ENCODE measurements around the gene NEGR1. TPM values are rescaled to one million over a fixed set of nuclear protein-coding genes. Genes with fewer than 3 reads are reported as not detected.

The NEGR1 gene
- polyA plus RNA-seq, 4 donors = 2.4 to 4.1 (median 3.8) TPM

DNA sequence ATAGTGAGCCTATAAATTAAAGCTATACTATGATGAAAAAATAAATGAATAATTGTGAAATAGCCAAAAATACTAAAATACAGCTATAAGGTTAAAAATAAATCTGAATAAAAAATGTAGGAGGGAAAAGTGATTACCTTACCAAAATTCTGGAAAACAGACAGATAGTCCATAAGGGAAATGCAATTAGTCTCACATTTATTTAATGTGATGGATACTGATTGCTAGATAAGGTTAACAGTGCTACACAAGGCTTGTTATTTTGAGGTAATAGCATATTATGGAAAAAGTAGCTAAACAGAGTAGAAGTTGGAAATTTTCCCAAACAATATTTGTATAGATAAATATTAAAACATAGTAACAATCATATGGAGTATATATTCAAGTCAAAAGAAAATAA, 413.0 kb downstream of the NEGR1 start:
- DNase-seq (ENCODE audit: low read depth in 4 of 4, low spot score in 2 of 4) = no peak

DNA sequence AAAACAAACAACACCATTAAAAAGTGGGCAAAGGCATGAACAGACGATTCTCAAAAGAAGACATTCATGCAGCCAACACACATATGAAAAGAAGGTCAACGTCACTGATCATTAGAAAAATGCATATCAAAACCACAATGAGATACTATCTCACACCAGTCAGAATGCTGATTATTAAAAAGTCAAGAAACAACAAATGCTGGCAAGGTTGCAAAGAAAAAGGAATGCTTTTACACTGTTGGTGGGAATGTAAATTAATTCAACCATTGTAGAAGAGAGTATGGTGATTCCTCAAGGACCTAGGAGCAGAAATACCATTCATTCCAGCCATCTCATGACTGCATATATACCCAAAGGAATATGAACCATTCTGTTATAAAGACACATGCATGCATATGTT, 419.6 kb downstream of the NEGR1 start:
- no peak for DNase-seq (ENCODE audit: low read depth in 4 of 4, low spot score in 2 of 4)

DNA sequence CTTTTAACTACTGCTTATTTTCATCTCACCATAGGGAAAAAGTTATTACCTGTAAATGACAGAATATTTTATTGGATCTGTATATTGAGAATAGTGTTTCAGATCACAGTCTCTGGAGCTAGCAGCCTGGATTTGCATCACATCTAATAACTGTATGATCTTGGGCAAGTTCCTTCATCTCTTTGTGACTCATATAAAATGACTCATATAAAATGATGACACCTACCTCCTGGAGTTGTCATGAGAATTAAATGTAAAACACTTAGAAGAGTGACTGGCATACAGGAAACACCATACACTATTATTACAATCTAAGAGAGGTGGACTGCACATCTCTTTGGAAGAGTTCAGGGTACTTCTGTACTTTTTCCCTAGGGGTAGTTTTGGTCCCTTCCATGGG, 421.3 kb downstream of the NEGR1 start:
- no peak for DNase-seq (ENCODE audit: low read depth in 4 of 4, low spot score in 2 of 4)

DNA sequence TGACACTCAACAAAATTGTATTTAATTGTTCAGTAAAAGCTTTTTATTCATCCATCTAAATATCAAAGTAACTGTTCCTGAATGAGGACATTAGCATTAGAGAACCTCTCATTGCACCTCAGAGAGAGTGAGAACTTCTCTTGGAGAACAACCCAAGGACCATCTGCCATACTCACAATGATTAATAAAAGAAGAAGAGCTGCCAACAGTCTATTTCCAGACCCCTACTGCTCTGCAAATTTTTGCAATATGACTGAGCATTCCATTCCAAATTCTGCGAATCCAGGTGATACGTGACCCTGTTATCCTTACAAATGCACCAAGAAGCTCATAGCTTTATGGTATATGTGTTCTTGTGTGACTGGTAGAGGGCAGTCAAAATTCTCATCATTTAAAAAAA, 422.5 kb downstream of the NEGR1 start:
- no peak for DNase-seq (ENCODE audit: low read depth in 4 of 4, low spot score in 2 of 4)

DNA sequence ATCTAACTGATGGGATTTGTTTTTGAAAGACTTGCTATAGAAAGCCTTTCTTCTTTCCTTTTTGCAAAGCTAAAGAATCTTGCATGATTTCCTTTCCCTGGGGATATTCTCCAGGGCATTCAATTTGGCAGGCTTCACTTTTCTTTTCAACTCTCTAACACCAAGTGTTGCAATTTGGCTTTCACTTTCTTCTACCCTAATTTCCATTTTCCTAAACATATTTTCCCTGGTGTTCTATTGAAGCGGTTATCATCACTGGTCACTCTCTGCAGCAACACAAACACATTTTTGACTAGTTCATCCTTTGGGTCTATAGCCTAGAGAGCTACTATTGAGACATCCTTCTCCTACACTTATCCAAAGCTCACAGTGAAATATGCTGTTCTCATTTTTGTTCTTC, 424.5 kb downstream of the NEGR1 start:
- no peak for DNase-seq (ENCODE audit: low read depth in 4 of 4, low spot score in 2 of 4)

DNA sequence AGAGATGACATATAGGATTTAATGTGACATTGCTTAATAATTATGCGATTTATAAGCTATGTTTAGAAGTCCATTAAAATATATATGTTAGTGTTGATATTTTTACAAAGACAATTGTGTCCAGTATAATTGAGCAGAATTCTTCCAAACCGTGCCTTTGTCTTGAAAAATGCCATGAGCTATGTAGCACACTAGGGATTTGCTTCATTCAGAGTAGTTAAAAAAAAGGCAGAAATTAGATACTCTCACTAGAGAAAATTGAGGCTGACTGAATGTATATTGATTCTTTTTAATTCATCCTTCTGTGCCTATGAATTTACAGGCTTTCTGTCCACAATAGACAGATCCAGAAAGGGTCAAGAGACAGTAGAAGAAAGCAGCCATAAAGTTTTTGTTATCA, 429.0 kb downstream of the NEGR1 start:
- no peak for DNase-seq (ENCODE audit: low read depth in 4 of 4, low spot score in 2 of 4)

DNA sequence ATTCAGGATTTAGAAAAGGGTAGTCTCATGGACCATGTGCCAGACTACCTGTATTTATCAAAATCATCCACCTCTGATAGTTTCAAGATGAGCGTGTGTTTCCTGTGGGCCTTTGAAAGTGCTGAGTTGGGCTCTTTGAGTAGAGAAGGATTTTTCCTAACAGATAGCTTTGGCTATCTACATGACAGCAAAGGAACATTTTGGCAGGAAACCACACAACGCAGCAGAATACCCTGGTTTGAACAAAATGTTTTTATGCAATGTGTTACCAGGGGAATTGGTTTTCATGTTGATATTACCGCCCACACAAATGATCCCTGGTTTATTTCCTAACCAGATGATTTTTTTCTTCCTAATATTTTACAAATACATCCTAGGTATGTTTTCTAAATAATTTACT, 431.4 kb downstream of the NEGR1 start:
- DNase-seq (ENCODE audit: low read depth in 4 of 4, low spot score in 2 of 4) = no peak

DNA sequence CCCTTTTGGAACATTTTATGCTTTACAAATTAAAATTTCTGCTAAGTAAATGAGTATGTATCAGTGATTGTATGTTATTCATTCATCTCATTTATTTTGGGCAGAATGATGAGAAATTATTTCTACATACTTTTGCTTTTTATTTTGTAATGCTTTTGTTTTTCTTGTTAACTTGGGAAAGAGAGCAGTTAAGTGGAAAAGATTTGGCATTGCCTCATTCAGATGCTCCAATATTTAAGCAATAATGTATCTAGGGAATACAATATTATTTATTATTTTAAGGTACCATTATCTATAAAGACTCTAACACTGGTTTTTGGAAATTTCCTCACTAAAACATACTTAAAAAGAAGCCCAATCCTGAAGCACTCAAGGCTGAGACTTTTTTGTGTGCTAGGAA, 431.8 kb downstream of the NEGR1 start:
- DNase-seq (ENCODE audit: low read depth in 4 of 4, low spot score in 2 of 4) = no peak

DNA sequence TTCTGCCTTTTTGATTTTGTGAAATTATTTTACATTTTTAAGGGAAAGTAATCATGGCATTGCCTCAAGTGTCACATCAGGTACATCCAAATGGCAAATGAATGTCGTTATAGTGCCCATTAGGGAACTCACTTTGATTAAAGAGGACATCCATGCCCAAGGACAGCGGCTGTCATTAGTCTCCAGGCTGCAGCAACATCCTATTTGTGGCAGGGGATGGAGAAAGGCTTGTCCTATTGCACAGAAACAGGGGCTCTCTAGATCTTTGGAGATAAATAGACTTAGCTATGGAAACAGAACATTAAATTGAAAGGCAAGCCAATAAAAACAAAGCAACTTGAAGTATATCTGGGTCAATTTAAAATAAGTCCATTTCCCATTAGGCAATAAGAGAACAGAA, 439.3 kb downstream of the NEGR1 start:
- no peak for DNase-seq (ENCODE audit: low read depth in 4 of 4, low spot score in 2 of 4)

DNA sequence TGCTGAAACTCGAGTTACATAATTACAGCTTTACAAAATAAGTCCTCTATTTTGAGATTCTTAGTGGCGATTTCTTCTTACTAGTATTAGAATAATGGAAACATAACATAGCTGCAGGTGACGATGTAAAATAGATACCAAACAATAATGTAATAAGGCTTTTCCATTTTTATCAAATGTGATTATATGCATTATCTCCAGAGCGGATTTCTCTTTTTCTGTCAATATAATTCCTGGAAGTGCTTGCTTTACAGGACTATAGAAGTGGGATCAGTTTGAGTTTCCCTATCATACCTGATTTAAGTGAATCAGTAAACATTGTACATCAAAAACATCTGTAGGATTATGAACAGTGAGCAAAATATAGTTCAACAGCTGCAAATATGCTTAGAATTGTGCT, 442.5 kb downstream of the NEGR1 start:
- no peak for DNase-seq (ENCODE audit: low read depth in 4 of 4, low spot score in 2 of 4)

DNA sequence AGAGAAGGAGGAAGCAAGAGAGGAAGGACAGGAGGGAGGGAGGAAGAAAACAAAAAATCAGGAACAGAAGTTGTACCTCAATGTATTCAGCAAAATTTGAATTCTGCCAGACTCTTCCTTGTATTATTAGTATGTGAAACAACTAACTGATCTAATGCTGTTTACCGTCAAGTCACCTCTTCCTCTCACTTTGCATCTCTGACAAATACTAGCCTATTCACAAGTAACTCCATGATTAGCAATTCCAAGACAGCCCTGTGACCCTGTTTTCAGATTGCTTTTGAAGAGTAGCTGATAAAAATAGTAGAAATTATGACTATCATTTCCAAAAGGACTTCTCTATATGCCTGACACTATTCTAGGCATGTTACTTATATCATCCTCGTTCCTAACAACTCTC, 445.4 kb downstream of the NEGR1 start:
- no peak for DNase-seq (ENCODE audit: low read depth in 4 of 4, low spot score in 2 of 4)

DNA sequence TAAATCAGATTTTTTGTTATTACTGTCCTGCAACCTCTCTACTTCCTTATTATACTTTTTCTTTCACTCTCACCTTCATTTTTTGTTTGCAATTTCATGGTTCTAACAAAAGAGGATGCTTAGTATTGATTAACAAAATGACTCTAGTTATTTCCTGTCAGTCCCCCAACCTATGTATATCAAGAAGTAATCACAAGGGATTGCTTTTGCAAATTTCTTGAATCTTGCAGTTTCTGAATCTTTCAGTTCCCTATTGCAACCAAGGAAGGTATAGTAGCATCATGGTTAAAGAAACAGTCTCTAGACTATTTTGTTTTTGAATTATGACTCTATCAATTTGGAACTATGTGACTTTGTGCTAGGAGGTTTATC, 446.9 kb downstream of the NEGR1 start:
- no peak for DNase-seq (ENCODE audit: low read depth in 4 of 4, low spot score in 2 of 4)

DNA sequence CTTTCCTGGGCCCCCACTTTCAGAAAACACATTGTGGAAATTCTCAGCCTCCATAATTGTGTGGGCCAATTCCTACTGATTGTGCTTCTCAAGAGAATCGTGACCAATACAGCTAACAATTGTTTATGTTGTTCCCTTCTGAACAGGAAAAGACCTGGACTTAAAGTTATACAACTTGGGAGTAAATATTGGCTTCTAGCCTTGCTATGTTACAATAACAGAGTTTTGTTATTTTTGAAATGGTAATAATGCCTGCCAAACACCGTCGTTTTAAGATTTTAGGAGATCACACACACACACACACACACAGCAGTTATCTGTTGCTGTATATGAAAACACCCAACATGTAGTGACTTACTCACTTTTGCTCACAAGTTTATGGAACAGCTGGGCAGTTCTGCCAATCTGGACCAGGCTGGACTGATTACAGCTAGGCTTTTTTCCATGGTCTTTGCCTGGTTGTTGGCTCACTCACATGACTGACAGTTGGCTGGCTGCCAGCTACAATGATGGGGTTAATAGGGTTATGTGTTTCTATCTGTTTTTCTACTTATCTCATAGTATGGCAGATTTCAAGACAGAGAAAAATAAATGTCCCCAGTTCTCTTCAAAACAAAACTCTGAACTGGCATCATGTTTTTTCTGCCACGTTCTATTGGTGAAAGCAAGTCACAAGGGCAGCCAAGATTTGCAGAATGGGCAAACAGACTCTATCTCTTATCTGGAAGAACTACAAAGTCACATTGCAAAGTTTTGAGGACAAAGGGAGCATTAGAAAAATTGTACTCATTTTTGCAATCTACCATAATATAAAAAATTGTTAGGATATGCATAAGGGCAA, 447.5 kb downstream of the NEGR1 start:
- DNase-seq (ENCODE audit: low read depth in 4 of 4, low spot score in 2 of 4) = no peak

DNA sequence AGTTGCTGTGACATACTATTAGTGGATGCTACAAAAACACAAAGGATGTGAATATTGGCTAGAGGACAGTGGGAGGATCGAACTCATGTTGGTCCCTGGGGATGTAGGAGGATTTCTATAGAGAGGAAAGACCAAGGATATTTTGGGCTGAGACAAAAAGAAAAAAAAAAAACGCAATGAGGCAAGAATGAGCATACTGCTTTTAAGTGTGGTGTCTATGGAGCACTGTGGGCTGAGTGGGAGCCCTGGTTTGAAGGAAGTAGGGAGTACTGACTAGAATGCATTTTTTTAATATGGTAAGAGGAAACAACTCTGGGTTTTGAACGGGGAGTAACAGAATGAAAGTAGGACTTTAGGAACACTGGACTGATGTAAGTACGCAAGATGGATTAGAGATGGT, 450.7 kb downstream of the NEGR1 start:
- DNase-seq (ENCODE audit: low read depth in 4 of 4, low spot score in 2 of 4) = no peak

DNA sequence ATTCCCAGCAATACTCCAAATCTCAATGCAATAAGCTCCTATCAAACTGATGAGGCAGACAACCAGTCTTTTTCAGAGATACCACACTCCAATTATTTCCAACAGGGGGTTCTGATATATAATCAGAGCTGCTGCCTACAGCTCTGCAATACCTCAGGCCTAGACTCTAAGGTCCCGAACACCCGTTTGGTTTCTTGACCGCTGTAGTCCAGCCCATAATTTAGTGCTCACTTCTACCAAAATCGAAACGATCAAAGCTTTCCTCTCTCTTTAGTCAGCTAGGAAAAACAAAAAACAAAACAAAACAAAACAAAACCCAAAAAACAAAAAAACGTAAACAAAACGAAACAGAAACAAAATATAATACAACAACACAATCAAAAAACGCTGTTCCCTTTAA, 453.0 kb downstream of the NEGR1 start:
- DNase-seq (ENCODE audit: low read depth in 4 of 4, low spot score in 2 of 4) = no peak

DNA sequence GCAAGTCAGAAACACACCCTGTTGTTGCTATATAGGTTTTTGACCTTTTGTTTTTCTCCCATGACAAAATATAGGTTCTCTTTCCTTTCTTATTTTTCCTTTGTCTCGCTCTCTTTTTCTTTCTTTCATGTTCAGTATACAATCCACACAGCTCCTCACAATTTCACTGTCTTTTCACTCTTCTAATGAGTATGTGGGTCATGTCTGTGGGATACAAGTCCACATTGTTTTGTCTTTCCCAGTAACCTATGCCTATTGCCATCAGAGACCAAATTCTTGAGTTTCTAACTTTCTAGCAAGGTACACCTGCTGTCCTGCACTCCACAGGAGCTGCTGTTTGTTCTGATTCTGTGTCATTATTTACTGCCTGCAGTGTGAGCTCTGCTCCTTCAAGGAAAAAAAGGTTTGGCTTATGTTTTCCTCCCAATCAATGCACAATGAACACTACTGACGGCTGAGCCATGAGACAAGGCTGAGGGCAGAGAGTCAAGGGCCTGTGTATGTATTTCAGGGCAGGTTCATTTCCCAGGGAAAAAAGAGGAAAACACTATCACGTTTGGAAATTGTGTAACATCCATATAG, 453.8 kb downstream of the NEGR1 start:
- DNase-seq (ENCODE audit: low read depth in 4 of 4, low spot score in 2 of 4) = no peak

DNA sequence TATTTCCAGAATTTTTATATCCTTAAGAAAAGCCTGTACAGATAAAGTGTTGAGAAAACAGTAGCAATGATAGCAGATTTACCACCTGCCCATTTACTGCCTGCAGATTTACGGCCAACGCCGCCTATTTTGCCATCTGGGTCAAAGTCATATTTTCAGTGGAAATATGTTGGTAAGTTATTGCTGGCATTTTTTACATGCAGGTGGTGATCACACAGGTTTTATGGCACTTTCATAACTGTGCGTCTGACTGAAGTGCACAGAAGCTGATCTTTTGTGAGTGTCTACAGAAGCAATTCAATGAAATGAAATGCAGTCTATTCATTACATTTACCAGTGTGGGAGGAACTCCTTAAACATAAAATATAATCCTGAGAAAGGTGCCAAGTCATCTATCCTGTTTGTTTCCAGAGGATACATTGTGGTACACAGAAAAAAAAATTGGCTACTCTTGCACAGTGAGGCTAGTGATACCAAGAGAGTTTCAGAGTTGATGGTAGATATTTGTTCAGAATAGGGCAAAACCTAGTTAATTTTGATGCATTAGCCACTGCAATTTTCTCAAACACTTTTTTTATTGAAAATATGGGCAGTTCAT, 458.5 kb downstream of the NEGR1 start:
- no peak for DNase-seq (ENCODE audit: low read depth in 4 of 4, low spot score in 2 of 4)

DNA sequence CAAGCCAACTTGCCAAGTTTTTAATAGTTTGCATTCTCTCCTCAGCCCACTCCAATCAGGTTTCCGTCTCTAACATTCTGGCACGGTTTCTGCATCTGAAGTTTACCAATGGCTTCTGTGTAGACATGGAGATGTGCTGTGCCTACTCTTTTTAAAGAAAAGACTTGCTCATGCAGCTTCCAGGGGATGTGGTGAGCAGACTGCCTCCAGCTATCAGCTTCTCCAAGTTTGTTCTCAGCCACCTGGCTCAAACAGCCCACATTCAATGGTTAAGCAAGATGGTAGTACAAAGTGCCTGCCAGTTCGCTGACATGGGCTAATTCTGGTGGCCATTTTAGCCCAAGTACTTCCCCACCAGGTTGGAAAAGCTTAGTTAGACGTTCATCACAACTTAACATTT, 465.3 kb downstream of the NEGR1 start:
- DNase-seq (ENCODE audit: low read depth in 4 of 4, low spot score in 2 of 4) = no peak

DNA sequence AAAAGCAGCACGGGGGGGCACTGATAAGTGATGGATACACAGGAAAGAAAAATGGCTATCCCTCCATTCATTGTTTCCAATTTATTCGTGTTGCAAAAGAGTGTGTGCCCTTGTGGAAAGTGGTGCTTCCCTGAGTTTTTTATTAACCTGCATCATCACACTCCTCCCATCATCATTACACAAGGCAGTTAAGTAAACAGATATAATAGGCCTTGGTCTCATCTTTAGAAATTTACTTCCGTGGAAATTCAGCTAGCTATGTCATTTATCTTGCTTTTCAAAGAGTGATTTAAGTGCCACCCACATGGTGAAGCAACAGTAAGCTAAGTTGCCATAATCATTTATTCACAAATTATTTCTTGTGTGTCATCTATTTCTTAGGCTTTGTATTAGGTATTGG, 473.3 kb downstream of the NEGR1 start:
- no peak for DNase-seq (ENCODE audit: low read depth in 4 of 4, low spot score in 2 of 4)

DNA sequence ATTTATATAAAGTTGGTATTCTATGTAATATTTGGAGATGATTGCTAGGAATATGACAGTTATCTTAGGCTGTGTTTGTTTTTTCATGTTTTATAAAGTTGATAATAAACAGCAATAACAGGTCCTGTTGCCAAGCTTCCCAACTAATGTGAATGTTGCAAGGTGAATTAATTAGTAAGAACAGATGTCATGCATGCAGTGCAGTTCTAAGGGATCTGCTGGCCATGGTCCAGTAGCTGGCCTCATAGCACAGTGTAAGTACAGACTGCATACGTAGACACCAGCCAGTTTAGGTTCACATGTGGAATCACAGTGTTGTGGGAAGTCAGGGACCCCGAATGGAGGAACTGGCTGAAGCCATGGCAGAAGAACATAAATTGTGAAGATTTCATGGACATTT, 478.2 kb downstream of the NEGR1 start:
- no peak for DNase-seq (ENCODE audit: low read depth in 4 of 4, low spot score in 2 of 4)

DNA sequence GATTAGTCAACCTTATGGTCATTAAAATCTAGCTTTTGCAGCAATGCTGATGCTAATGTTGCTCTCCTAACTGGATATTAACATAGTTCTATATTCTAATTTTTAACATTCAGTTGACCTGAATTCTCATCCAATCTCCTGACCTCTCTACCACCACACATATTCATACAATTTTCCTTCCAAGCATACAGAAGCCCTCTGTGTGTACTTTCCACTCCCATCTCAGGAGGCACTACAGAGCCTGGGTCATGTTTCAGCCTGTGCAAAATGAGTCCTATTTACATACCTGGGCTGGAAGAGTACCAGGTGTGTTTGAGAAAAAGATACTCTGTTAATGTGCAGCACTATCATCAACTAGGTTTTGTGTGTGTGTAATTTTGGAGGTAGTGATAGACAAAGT, 486.3 kb downstream of the NEGR1 start:
- no peak for DNase-seq (ENCODE audit: low read depth in 4 of 4, low spot score in 2 of 4)

DNA sequence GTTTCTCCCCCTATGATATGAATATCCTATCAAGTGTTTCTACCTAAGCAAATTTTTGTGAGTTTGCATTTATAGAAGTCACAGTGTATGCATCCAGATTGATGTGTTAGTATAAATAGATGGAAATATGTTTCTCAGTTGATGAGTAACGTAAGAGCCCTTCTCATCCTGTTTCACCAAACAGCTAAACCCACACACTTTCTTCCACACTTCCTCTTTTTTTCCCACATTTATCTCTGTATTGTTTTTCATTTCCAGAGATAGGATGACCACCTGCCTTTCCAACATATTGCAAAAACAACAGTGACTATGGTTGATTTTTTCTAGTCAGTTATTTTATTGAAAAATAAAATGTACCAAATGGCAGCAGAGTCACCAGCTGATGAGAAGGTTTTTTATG, 490.1 kb downstream of the NEGR1 start:
- DNase-seq (ENCODE audit: low read depth in 4 of 4, low spot score in 2 of 4) = no peak
